Ramos (cell line): ENCODE results near the gene UBD.

Source experiments
- in situ Hi-C: fragments of 300-500 bp; cut with MboI; formaldehyde crosslinking; loops from one replicate; pipeline ENCODE4 v1.14.3; 2022; ENCODE audit warnings: low sequenced_read_pairs; ENCODE audit not compliant: unreplicated experiment

UBD gene

GRCh38 chr6:29559524-29560287 is at the start of gene UBD:
Gene UBD, minus strand, starts transcription at chr6:29559732. Its CDS starts 31 bp downstream, at chr6:29559701.
- in situ Hi-C loops, result no loop called here

GRCh38 chr6:29608131-29608530 is 48.6 kb upstream of the UBD start:
- in situ Hi-C loops, result no loop called here

- in situ Hi-C loops, result no loop called here
These were observed 44.4 kb upstream of the UBD start for GRCh38 chr6:29603930-29604329.

- in situ Hi-C loops, result no loop called here
These were observed 43.9 kb upstream of the UBD start for GRCh38 chr6:29603456-29603855.

DNA sequence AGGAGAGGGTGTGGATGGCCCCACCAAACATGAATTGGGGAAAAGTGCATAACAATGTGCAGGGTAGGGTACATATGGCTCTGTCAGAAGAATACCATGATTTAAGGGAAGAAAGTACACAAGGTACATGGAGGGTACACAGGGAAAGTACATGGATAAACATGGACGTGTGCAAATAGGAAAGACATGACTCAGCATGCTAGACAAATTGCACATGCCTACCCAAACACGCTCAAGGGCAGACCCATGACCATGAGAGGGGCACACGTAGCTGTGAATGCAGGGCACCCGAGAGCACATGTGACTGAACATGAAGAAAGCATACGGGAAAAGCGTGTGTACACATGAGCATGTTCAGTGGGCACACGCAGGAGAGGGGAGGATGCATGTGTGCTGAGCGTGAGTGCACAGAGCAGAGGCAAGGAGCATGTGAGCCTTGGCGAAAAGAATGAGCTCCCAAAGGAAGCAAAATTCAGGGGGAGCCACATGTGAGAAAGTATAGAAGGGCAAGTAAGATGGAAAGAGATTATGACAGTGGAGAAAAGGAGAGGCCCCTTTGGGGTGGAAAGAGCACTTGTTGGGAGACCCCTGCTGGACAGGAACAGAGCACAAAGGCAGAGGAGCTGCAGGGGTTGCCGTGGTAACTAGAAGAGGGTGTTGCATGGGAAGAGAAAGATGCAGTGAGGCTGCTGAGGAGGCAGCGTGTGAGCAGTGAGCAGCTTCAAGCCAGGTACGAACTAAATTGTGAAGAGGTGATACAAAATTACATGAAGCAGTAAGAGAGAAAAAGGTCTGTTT is 43.2 kb upstream of the UBD start:
- in situ Hi-C loops, result no loop called here

GRCh38 chr6:29598172-29598747 is 38.7 kb upstream of the UBD start:
- in situ Hi-C loops, result loop anchor here (25.0 kb wide), 2 partner anchors 786 to 911 kb away; no protein-coding TSS in a partner anchor

DNA sequence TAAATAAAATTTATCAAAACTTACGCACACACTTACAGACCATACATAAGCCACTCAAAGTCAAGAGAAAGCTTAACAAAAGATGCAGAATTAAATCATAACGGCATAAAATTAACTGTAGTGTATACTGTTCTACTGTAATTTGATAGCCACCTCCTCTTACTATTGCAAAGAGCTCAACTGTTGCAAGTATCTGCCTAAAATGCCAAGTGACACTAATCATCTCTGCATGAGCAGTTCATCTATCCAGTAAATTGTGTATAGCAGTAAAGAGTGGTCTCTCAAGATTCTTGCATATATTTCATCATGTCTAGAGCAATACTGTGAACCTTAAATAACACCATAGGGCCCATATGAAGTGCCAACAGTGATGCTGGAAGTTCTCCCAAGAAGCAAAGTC is 37.7 kb upstream of the UBD start:
- in situ Hi-C loops, result loop anchor here (25.0 kb wide), 2 partner anchors 785 to 910 kb away; no protein-coding TSS in a partner anchor

DNA sequence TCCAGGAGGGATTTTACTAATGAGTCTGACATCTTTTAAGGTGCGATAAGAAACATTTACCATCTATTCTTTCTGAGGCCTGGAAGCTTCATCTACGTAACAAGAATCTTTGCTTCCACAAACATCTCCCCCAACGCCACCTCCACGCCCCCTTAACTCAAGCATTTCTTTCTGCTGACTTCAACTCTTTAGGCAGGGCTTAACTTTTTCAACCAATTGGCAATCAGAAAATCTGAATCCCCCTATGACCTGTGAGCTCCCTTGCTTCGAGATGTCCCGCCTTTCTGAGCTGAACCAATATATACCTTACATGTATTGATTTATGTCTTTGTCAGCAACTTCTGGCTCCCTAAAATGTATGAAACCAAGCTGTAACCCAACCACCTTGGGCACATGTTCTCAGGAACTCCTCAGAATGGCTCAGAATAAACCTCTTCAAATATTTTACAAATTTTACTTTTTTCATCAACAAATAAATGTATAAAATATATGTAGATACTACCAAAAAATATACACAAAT is 36.9 kb upstream of the UBD start:
- in situ Hi-C loops, result loop anchor here (25.0 kb wide), 2 partner anchors 784 to 909 kb away; no protein-coding TSS in a partner anchor

- in situ Hi-C loops, result loop anchor here (25.0 kb wide), 2 partner anchors 781 to 906 kb away; no protein-coding TSS in a partner anchor
These were observed 33.8 kb upstream of the UBD start for GRCh38 chr6:29593199-29593855.

DNA sequence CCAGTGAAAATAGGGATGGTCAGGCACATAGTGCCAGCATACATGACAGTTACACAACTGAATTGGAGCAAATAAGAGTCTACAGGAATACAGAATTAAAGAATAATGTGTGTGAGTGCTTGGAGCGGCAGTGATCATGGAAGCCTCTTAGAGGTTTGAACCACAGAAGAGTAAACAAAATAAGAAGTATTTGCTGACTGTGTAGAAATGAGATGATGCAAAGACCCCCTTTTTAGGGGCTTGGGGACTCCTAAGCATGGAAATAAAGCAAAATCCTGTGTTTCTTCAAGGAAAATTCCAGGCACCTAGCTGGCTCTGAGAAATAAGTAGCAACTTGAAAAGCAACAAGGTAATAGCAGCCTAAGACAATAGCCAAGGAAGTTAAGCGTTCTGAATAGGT is 32.1 kb upstream of the UBD start:
- in situ Hi-C loops, result loop anchor here (25.0 kb wide), 2 partner anchors 779 to 904 kb away; no protein-coding TSS in a partner anchor

- in situ Hi-C loops, result loop anchor here (25.0 kb wide), 2 partner anchors 778 to 903 kb away; no protein-coding TSS in a partner anchor
These were observed 30.8 kb upstream of the UBD start for GRCh38 chr6:29590218-29590808.

- in situ Hi-C loops, result loop anchor here (25.0 kb wide), 2 partner anchors 777 to 902 kb away; no protein-coding TSS in a partner anchor
These were observed 30.0 kb upstream of the UBD start for GRCh38 chr6:29589423-29590048.

- in situ Hi-C loops, result loop anchor here (25.0 kb wide), 2 partner anchors 773 to 898 kb away; no protein-coding TSS in a partner anchor
These were observed 25.3 kb upstream of the UBD start, which contains the start of gene OR2H2 for GRCh38 chr6:29584821-29585220. Gene OR2H2, plus strand, starts transcription at chr6:29585121. Its CDS starts 2,824 bp downstream, at chr6:29587945.

DNA sequence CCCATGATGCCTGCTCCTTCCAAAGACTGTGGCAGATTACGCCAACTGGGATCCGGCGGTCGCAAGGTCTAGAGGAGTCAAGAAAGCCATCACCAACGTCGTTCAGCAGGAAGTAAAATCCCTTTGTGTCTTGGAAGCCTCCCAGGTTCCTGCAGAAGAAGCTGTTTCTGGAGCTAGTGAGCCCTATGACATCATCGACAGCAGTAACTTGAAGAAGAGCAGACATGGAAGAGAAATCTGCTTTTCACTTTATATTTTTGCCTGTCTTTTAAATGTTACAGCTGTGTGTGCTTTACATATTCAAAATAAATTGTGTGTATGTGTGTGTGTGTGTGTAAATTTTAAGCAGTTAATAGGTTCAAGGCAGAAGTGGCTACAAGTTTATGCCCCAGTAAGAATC is 18.0 kb upstream of the UBD start:
- in situ Hi-C loops, result loop anchor here (25.0 kb wide), 2 partner anchors 765 to 890 kb away; no protein-coding TSS in a partner anchor

GRCh38 chr6:29576056-29576455 is 16.5 kb upstream of the UBD start:
- in situ Hi-C loops, result loop anchor here (25.0 kb wide), 2 partner anchors 764 to 889 kb away; no protein-coding TSS in a partner anchor

GRCh38 chr6:29567991-29568390 is 8.5 kb upstream of the UBD start:
- in situ Hi-C loops, result no loop called here

DNA sequence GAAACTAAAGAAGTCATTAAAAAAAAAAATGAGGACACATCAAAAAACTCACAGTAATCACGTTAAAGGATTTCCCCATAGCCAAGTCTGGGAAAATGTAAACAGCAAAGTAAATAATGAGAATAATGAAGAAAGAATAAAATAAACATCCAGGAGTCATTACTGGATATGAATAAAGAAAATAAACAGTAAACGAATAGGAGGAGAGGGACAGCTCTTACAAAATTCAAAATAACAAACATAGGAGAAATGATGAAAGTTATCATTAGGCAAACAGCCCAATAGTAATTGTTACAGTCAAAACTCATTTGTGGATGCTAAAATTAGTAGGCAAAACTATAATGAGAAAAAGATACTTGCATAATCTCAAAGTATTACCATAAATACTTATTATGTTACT is 8.0 kb upstream of the UBD start:
- in situ Hi-C loops, result no loop called here

DNA sequence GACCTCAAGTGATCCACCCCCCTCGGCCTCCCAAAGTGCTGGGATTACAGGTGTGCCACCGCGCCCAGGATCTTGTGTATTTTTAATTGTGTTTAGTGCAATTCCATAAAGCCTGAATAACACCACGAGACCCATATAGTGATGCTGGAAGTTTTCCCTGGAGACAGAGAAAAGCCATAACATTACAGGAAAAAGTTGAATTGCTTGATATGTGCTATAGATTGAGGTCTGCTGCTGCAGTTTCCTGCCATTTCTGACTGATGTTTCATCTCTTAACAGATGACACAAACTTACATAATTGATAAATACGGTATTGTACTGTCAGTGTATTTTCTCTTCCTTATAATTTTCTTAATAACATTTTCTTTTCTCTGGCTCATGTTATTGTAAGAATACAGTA is 7.3 kb upstream of the UBD start:
- in situ Hi-C loops, result no loop called here

GRCh38 chr6:29564875-29565274 is 5.3 kb upstream of the UBD start:
- in situ Hi-C loops, result no loop called here
